ENCODE measurements around the gene TCEANC2. TPM values are rescaled to one million over a fixed set of nuclear protein-coding genes. Genes with fewer than 3 reads are reported as not detected.
A peak's percentile ranks its signal among the peaks of the same experiment; 100 is the strongest.
"Not testable (repeated sequence)": the region's sequence is repeated elsewhere in the genome, so short reads cannot be mapped to it uniquely, and the experiment has no call there.

Gene TCEANC2
- total RNA-seq, 2 donors from 2014 or later = 4.5 to 4.7 TPM

DNA sequence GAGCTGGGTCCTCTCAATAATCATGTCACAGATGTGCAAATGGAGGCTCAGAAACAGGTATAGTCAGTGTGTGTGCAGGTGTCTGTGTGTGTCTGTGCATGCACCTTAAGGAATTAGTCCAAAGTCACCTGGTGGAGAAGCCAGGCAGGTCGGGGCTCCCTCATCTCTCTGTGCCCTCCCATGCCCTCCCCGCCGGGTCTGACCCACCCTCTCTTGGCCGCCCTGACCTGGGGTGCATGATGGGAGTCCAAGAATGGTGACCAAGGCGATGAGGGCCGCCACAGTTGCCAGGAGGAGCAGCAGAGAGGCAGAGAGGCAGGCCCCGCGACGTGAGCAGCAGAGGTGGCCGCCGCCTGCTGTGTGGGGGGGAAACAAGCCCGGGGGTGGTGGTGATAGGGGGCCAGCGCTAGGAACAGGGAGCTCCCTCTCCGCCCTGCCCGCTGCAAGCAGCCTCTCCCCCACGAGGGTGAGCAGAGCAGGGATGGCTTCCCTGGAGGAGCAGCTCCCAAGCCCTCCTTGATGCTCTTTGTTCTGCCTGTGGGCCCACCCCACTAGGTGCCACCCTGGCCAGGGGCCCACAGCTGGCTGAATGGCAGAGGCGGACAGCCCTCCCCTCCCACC lies 39.3 kb upstream of the TCEANC2 start:
- no peaks in the 10 kb centered on the region for H3K9me3 ChIP-seq (ENCODE audit: control insufficient read depth, low read length, poor library complexity, severe bottlenecking)
- Mint-ChIP-seq H3K27me3 (peaks cover 37% of the 10 kb centered on the region), H3K36me3 (ENCODE audit: low read depth) (no peaks in the 10 kb centered on the region), H3K4me1 (no peaks in the 10 kb centered on the region), H3K4me3 (no peak overlapping the region), H3K27ac (peak overlapping the region; percentile 29)
- DNase-seq = no peak
- ATAC-seq = no peak

DNA sequence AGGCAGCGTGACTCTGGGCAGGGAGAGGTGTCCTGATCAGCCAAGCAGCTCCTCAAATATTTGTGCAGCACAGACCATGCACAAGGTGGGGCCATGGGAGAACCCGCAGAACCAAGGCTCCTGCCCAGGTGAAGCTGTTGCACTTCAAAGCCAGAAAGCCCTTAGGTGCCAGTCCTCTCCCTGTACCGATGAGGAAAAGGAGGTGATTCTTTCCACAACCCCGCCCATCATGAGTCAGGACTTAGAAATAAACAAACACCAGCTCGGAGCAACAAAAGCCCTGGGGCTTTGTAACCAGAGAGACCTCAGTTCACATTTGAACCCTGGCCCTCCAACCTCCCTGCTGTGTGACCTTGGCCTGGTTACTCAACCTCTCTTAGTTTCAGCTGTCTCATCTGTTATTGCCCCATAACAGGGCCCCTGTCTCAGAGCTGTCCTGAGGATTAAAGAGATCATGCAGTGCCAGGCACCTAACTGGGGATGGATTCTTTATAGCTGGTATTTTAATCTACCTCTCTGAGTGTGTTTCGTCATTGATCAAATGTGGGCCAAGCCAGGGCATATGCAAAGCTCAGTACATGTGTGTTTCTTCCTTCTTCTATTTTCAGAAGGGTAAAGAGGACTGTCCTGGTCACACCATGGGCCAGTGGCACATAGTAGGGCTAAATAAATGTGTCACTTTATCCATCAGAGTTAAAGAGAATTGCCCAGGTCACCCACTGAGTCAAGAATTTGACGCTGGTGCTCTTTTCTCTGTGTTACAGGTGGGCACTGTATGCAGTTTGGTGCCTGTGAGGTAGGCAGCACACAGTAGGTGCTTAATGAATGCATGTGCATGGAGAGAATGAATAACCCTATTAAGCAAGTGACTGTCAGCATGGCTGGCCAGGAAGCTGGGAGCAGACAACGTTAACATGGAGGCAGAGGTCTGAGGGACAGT lies 36.8 kb upstream of the TCEANC2 start:
- H3K27me3 Mint-ChIP-seq = peaks cover 21% of the 10 kb centered on the region
- H3K9me3 ChIP-seq (ENCODE audit: control insufficient read depth, low read length, poor library complexity, severe bottlenecking) = no peaks in the 10 kb centered on the region
- no peaks in the 10 kb centered on the region for H3K36me3 Mint-ChIP-seq (ENCODE audit: low read depth)
- H3K27ac Mint-ChIP-seq = no peak overlapping the region
- H3K4me1 Mint-ChIP-seq = no peaks in the 10 kb centered on the region
- ATAC-seq = no peak
- DNase-seq = no peak
- no peak overlapping the region for H3K4me3 Mint-ChIP-seq

DNA sequence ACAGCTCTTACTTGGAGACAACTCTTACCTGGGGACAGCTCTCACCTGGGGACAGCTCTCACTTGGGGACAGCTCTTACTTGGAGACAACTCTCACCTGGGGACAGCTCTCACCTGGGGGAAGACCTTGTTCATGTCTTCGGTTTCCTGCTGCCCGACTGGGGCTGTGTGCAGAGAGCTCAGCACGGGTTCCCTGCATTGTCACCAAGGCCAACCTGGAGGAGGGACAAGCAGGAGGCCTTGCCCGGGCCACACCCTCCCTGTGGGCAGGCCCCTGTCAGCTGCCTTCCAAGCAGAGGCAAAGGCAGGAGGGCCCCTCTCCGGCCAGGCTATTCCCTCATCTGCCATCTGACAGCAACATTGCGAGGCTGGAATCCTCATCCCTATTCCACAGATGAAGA lies 35.4 kb upstream of the TCEANC2 start, which contains the start of gene LDLRAD1:
Gene LDLRAD1 (minus strand): TSS at position 208 of the 400 bp plus-strand sequence. CDS start 74 bp downstream, at position 134.
- Mint-ChIP-seq H3K4me1 (no peaks in the 10 kb centered on the region), H3K4me3 (no peak within 1 kb of the TSS), H3K36me3 (ENCODE audit: low read depth) (no peaks in the 10 kb centered on the region), H3K27ac (peak within 1 kb of the TSS; percentile 61), H3K27me3 (peaks cover 13% of the 10 kb centered on the region)
- DNase-seq (no peak), ATAC-seq (no peak)
- H3K9me3 ChIP-seq (ENCODE audit: control insufficient read depth, low read length, poor library complexity, severe bottlenecking) = no peaks in the 10 kb centered on the region

DNA sequence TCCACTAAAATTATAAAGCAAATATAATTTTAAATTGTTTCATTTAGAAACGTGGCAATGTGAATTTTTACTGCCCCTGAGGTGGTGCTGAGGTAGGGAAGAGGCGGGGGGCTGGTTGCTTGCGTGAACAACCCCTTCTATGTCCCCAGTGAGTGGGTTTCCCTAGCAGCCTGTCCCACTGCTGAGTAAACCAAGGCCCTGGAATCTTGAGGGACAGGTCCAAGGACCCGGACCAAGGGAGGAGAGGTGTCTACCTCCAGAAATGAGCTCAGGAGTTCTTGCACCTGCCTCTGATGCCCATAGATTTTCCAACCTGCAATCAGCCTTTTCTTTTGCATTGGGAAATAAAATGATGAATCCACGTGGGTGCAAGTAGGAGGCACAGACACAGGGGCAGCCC lies 34.8 kb upstream of the TCEANC2 start:
- no peaks in the 10 kb centered on the region for H3K9me3 ChIP-seq (ENCODE audit: control insufficient read depth, low read length, poor library complexity, severe bottlenecking)
- no peak overlapping the region for H3K4me3 Mint-ChIP-seq
- peaks cover 7% of the 10 kb centered on the region for H3K27me3 Mint-ChIP-seq
- DNase-seq (no peak), ATAC-seq (no peak)
- no peaks in the 10 kb centered on the region for H3K4me1 Mint-ChIP-seq
- H3K27ac Mint-ChIP-seq = peak overlapping the region; percentile 61
- H3K36me3 Mint-ChIP-seq (ENCODE audit: low read depth) = no peaks in the 10 kb centered on the region

DNA sequence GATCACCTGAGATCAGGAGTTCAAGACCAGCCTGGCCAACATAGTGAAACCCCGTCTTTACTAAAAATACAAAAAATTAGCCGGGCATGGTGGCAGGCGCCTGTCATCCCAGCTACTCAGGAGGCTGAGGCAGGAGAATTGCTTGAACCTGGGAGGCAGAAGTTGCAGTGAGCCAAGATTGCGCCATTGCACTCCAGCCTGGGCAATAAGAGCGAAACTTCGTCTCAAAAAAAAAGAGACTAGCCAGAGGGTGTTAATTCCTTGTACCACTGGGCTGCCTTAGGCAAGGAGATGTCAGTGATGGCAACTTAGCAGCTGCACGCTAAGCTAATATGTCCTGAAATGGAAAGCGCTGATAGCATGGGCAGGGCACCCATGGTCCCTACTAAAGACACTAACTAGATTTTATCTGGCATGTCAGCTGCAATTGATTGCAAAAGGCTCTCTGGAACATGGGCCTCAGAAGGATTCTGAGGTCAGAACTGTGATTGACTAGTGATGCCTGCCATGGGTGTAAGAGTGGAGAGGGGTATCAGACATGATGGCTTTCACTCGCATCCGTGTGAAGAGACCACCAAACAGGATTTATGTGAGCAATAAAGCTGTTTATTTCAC lies 33.7 kb upstream of the TCEANC2 start:
- H3K27ac Mint-ChIP-seq; H3K9me3 ChIP-seq (ENCODE audit: control insufficient read depth, low read length, poor library complexity, severe bottlenecking); ATAC-seq; H3K4me1 Mint-ChIP-seq; H3K4me3 Mint-ChIP-seq; DNase-seq; H3K36me3 Mint-ChIP-seq (ENCODE audit: low read depth); H3K27me3 Mint-ChIP-seq: not testable (repeated sequence)

DNA sequence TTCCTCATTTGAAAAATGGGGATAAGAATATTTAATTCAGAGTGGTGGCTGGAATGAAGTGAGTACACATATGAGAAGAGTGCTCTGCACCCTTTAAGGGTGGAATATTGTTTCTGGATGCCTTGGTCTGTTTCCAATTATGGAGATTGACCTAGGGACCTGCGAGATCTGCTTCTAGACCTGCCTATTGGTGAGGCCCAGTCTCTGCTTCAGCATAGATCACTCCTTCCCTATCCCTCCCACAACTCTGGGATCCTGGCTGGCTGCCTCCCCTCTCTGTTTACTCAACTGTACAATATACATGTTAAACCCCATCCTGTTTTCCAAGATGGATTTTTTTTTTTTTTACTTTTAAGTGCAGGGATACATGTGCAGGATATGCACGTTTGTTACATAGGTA lies 29.1 kb upstream of the TCEANC2 start:
- Mint-ChIP-seq H3K27me3 (peaks cover 4% of the 10 kb centered on the region), H3K4me1 (peaks cover 7% of the 10 kb centered on the region), H3K36me3 (ENCODE audit: low read depth) (no peaks in the 10 kb centered on the region), H3K4me3 (no peak overlapping the region), H3K27ac (no peak overlapping the region)
- no peak for DNase-seq
- H3K9me3 ChIP-seq (ENCODE audit: control insufficient read depth, low read length, poor library complexity, severe bottlenecking) = no peaks in the 10 kb centered on the region
- ATAC-seq = no peak

DNA sequence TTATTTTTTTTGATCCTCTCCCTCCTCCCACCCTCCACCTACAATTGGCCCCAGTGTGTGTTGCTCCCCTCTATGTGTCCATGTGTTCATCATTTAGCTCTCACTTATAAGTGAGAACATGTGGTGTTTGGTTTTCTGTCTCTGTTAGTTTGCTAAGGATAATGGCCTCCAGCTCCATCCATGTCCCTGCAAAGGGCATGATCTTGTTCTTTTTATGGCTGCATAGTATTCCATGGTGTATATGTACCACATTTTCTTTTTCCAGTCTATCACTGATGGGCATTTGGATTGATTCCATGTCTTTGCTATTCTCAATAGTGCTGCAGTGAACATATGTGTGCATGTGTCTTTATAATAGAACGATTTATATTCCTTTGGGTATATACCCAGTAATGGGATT lies 28.6 kb upstream of the TCEANC2 start:
- not testable (repeated sequence) for H3K4me1 Mint-ChIP-seq; H3K9me3 ChIP-seq (ENCODE audit: control insufficient read depth, low read length, poor library complexity, severe bottlenecking); H3K27ac Mint-ChIP-seq; DNase-seq; H3K4me3 Mint-ChIP-seq; H3K36me3 Mint-ChIP-seq (ENCODE audit: low read depth); ATAC-seq; H3K27me3 Mint-ChIP-seq

DNA sequence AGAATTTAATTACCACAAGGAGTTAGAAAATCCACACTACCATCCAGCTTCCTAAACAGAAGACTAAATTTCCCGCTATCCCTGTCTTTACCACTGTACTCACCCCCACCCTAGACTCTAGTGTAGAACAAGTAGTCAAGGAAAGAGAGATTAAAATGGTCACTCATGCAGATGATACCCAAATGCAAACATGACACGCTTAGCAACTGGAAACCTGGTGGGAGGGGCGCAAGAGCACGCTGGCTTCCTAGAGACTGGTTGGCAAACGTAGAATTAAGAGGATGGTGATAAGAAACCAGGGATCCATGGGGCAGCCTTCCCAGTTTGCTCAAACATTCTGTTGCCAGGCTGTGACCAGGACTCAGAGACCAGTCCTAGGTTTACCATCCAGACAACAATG lies 25.6 kb upstream of the TCEANC2 start:
- DNase-seq (no peak), ATAC-seq (no peak)
- no peaks in the 10 kb centered on the region for H3K36me3 Mint-ChIP-seq (ENCODE audit: low read depth)
- H3K27ac Mint-ChIP-seq = no peak overlapping the region
- no peaks in the 10 kb centered on the region for H3K9me3 ChIP-seq (ENCODE audit: control insufficient read depth, low read length, poor library complexity, severe bottlenecking)
- H3K4me1 Mint-ChIP-seq = peaks cover 7% of the 10 kb centered on the region
- H3K27me3 Mint-ChIP-seq = no peaks in the 10 kb centered on the region
- no peak overlapping the region for H3K4me3 Mint-ChIP-seq

DNA sequence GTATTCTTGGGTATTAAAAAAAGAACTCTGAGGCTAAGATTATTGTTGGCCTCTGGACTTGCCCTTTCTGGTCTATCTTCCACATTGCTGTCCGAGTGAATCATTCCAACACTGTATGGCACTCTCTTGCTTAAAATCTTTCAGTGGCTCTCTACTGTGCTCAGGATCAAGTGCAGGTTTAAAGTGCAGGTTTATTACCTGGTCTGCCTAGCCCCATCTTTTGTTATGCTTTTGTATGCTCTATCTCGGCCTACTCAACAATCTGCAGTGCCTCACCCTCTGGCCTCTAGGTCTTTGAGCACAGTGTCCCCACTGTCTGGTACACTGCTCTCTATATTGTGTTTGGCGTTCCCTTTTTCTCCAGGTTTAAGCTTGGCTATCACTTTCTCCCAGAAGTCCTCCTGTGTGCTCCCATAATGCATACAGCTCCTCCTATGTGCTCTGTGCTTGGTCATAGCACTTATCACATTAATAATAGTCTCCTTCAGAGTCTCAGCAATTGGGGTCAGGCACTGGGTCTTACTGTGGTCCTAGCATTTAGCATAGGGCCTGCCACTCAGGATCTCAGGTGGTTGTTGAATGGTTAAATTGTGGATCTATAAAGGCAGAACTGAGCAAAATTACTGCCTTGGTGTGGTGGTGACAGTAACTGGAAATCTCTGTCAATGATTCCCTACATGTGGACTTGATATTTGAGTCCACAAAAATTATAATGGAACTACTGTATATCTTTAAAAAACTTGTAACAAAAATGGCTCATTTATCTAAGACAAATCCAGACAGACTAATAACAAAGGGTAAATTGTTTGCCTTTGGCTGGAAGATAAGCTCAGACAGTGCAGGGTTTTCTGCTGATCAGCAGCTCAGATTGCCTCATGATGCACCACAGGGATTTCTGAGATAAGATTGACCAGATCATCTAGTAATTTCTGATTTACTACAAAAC lies 24.8 kb upstream of the TCEANC2 start:
- no peaks in the 10 kb centered on the region for H3K27me3 Mint-ChIP-seq
- H3K9me3 ChIP-seq (ENCODE audit: control insufficient read depth, low read length, poor library complexity, severe bottlenecking) = no peaks in the 10 kb centered on the region
- H3K27ac Mint-ChIP-seq = peak overlapping the region; percentile 19
- H3K4me1 Mint-ChIP-seq = peaks cover 7% of the 10 kb centered on the region
- no peak overlapping the region for H3K4me3 Mint-ChIP-seq
- ATAC-seq (no peak), DNase-seq (no peak)
- H3K36me3 Mint-ChIP-seq (ENCODE audit: low read depth) = no peaks in the 10 kb centered on the region

DNA sequence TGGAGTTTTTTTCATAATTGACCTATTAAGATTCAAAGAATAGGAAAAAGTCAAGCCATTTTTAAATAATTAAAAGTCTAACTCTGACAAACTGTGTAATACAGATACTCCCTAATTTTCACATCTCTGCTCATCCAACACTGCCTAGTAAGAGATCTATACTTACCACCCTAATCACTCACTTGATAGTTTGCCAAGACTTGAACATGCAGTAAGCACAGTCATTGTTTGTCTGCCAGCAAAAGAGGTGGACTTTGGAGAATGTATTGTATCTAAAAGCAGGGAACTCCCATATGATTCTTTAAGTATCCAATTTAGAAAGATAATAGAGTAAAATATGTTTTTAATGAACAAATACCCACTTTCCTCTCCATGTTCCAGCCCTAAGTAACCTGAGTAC lies 15.9 kb upstream of the TCEANC2 start:
- H3K27ac Mint-ChIP-seq = peak overlapping the region; percentile 61
- H3K9me3 ChIP-seq (ENCODE audit: control insufficient read depth, low read length, poor library complexity, severe bottlenecking) = no peaks in the 10 kb centered on the region
- H3K4me1 Mint-ChIP-seq = peaks cover 8% of the 10 kb centered on the region
- H3K4me3 Mint-ChIP-seq = no peak overlapping the region
- no peaks in the 10 kb centered on the region for H3K27me3 Mint-ChIP-seq
- peaks cover 16% of the 10 kb centered on the region for H3K36me3 Mint-ChIP-seq (ENCODE audit: low read depth)
- no peak for ATAC-seq
- DNase-seq = no peak

DNA sequence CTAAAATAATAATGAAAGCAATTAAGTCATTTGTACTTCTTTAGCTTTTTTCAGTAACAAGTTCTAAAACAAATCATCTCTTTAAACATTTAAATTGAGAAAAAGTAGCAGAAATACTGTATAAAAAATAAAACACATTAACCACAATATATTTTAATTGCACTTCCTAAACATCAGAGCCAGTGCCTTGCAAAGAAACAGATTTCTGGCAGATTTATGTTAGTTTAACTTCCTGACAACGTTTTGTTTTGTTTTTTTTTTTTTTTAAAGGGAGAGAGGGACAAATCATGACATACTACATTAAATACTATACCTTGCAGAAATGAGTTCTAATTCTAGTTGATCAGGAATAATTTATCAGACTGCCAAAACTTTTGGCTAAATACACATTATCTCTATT lies 11.6 kb upstream of the TCEANC2 start:
- peak overlapping the region; percentile 27 for H3K27ac Mint-ChIP-seq

DNA sequence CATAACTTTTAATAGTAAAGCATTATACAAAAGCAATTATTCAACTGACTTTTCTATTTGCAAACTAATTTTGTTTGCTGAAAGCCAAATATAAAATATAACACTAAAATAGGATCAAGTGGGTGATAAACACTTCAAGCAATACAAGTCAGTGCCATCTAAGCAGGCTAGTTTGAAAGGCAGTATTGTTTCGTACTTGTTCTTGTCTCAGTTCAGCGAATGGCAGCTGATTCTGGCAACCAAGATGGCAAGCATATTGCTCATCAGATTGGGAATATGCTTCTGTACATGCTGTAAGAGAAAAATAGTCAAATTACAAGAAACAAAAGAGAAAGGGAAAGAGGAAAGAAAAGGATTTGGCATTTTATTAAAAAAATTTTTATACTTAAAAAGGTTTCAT lies 7.9 kb upstream of the TCEANC2 start:
- peaks cover 19% of the 10 kb centered on the region for H3K4me1 Mint-ChIP-seq
- H3K27ac Mint-ChIP-seq = no peak overlapping the region
- no peak for DNase-seq
- H3K9me3 ChIP-seq (ENCODE audit: control insufficient read depth, low read length, poor library complexity, severe bottlenecking) = no peaks in the 10 kb centered on the region
- ATAC-seq = no peak
- H3K4me3 Mint-ChIP-seq = no peak overlapping the region
- no peaks in the 10 kb centered on the region for H3K27me3 Mint-ChIP-seq
- peaks cover 3% of the 10 kb centered on the region for H3K36me3 Mint-ChIP-seq (ENCODE audit: low read depth)

More for the DNA sequence above, 11.6 kb upstream of the TCEANC2 start:
- Mint-ChIP-seq H3K4me1 (peaks cover 12% of the 10 kb centered on the region), H3K27me3 (no peaks in the 10 kb centered on the region), H3K36me3 (ENCODE audit: low read depth) (peaks cover 13% of the 10 kb centered on the region), H3K4me3 (no peak overlapping the region)
- ATAC-seq (no peak), DNase-seq (no peak)
- H3K9me3 ChIP-seq (ENCODE audit: control insufficient read depth, low read length, poor library complexity, severe bottlenecking) = no peaks in the 10 kb centered on the region

Measured in T-helper 17 cell (primary cell).